SK-N-SH (cell line): Measurements from ENCODE around the gene SAT1. TPM values are rescaled to one million over a fixed set of nuclear protein-coding genes. Genes with fewer than 3 reads are reported as not detected.

ENCODE experiments used
- CTCF ChIA-PET: fragments of 300-600, 350-600 bp; formaldehyde crosslinking; extraction: SDS; loops from one replicate; lab custom pipeline; 2021; lab: Yijun Ruan, JAX
- POLR2A ChIA-PET: fragments of 350-600 bp; sonication (Branson Sonifier 250); formaldehyde crosslinking; extraction: SDS; loops from one replicate; lab custom pipeline; 2020; ENCODE audit warnings: antibody characterized with exemption, inconsistent platforms; lab: Yijun Ruan, JAX
- DNase-seq: peaks from one replicate; pipeline ENCODE4 v3.0.0; 2012
- H2AFZ ChIP-seq: fragments of 200-600 bp; sonication (generic); 2 replicates; pipeline ENCODE4 v1.8.1; 2016; ENCODE audit warnings: antibody characterized with exemption, mild to moderate bottlenecking, low read depth
- H3F3A ChIP-seq: fragments of 200-600 bp; sonication (generic); replicated peaks from 2 replicates; pipeline ENCODE3; 2016; ENCODE audit warnings: antibody characterized with exemption, mild to moderate bottlenecking; ENCODE audit not compliant: insufficient read depth
- H3K27ac ChIP-seq, 2 experiments: fragments of 200-500 bp in 1 of 2; fragments of 200-600 bp in 1 of 2; sonication (Bioruptor generic) in 1 of 2; sonication (generic), shearing (Covaris generic) in 1 of 2; 2 replicates each; pipeline versions ENCODE4 v1.5.1 to v1.6.1; 2014 to 2016; ENCODE audit warnings: low read depth in 2 of 2, inconsistent platforms in 1 of 2, low read length in 1 of 2, mild to moderate bottlenecking in 1 of 2, mixed read lengths in 1 of 2
- H3K27me3 ChIP-seq: fragments of 200-600 bp; sonication (generic), shearing (Covaris generic); 2 replicates; pipeline ENCODE4 v1.6.1; 2016; ENCODE audit warnings: mixed run types; ENCODE audit not compliant: insufficient read depth
- H3K36me3 ChIP-seq, 2 experiments: fragments of 200-500 bp in 1 of 2; fragments of 200-600 bp in 1 of 2; sonication (Bioruptor generic) in 1 of 2; sonication (generic) in 1 of 2; replicated peaks in 1 of 2; 2 replicates each; pipeline versions ENCODE3 to v1.5.1; 2014 to 2016; ENCODE audit warnings: low read length in 1 of 2, mild to moderate bottlenecking in 1 of 2; ENCODE audit not compliant: insufficient read depth in 2 of 2, control insufficient read depth in 1 of 2
- H3K4me1 ChIP-seq, 2 experiments: fragments of 200-500 bp in 1 of 2; fragments of 200-600 bp in 1 of 2; sonication (Bioruptor generic) in 1 of 2; sonication (generic), shearing (Covaris generic) in 1 of 2; 2 replicates each; pipeline versions ENCODE4 v1.5.1 to v1.6.1; 2014 to 2016; ENCODE audit warnings: low read depth in 1 of 2, low read length in 1 of 2, mixed run types in 1 of 2; ENCODE audit not compliant: insufficient read depth in 2 of 2, control insufficient read depth in 1 of 2
- H3K4me2 ChIP-seq: fragments of 200-600 bp; sonication (generic), shearing (Covaris generic); 2 replicates; pipeline ENCODE4 v1.6.1; 2017; ENCODE audit warnings: mixed run types
- H3K4me3 ChIP-seq, 2 experiments: fragments of 200-500 bp in 1 of 2; fragments of 200-600 bp in 1 of 2; sonication (Bioruptor generic) in 1 of 2; sonication (generic), shearing (Covaris generic) in 1 of 2; 2 replicates each; pipeline versions ENCODE4 v1.5.1 to v1.8.1; 2014 to 2016; ENCODE audit warnings: low read depth in 2 of 2, inconsistent platforms in 1 of 2, low read length in 1 of 2, mild to moderate bottlenecking in 1 of 2, mixed read lengths in 1 of 2, moderate library complexity in 1 of 2
- H3K79me2 ChIP-seq: fragments of 200-600 bp; sonication (generic); 2 replicates; pipeline ENCODE4 v1.8.1; 2017; ENCODE audit warnings: mild to moderate bottlenecking; ENCODE audit not compliant: insufficient read depth
- H3K9ac ChIP-seq: fragments of 200-600 bp; sonication (generic); 2 replicates; pipeline ENCODE4 v1.6.1; 2017; ENCODE audit warnings: mixed run types
- H3K9me2 ChIP-seq: fragments of 200-600 bp; sonication (generic); 2 replicates; pipeline ENCODE4 v1.6.1; 2017; ENCODE audit warnings: mixed run types
- H3K9me3 ChIP-seq: fragments of 200-600 bp; sonication (generic); 2 replicates; pipeline ENCODE4 v1.6.1; 2017; ENCODE audit warnings: mixed run types, mild to moderate bottlenecking, moderate library complexity
- H4K20me1 ChIP-seq: fragments of 200-600 bp; sonication (generic); 2 replicates; pipeline ENCODE4 v1.6.1; 2017; ENCODE audit warnings: mild to moderate bottlenecking, mixed run types; ENCODE audit not compliant: insufficient read depth
- ELF1 ChIP-seq: IDR thresholded peaks from 2 replicates; pipeline ENCODE4 v1.4.0; 2012
- EP300 ChIP-seq, 2 experiments: IDR thresholded peaks; 2 replicates each; pipeline versions ENCODE4 v1.4.0 to v1.6.1; 2012; ENCODE audit warnings: borderline replicate concordance in 1 of 2, low read depth in 1 of 2, low read length in 1 of 2
- FOSL2 ChIP-seq: IDR thresholded peaks from 2 replicates; pipeline ENCODE4 v1.4.0; 2012; ENCODE audit warnings: low read depth, mild to moderate bottlenecking, moderate library complexity, borderline replicate concordance
- IRF3 ChIP-seq: fragments of 150-350 bp; IDR thresholded peaks from 2 replicates; pipeline ENCODE4 v1.6.1; 2016; ENCODE audit warnings: mild to moderate bottlenecking, low read depth, low read length
- MAX ChIP-seq: IDR thresholded peaks from 2 replicates; pipeline ENCODE4 v1.4.0; 2012; ENCODE audit warnings: low read depth
- MEF2A ChIP-seq: IDR thresholded peaks from 2 replicates; pipeline ENCODE4 v1.4.0; 2012; ENCODE audit warnings: low read depth, borderline replicate concordance
- MXI1 ChIP-seq: IDR thresholded peaks from 2 replicates; pipeline ENCODE4 v1.6.1; 2012; ENCODE audit warnings: mild to moderate bottlenecking, low read depth, low read length, improper control_type of control experiment
- PBX3 ChIP-seq: IDR thresholded peaks from 2 replicates; pipeline ENCODE4; 2012
- POLR2AphosphoS5 ChIP-seq: IDR thresholded peaks from 2 replicates; pipeline ENCODE4 v1.6.1; 2012; ENCODE audit warnings: low read depth, low read length
- RCOR1 ChIP-seq: fragments of 150-350 bp; IDR thresholded peaks from 2 replicates; pipeline ENCODE4 v1.6.1; 2017; ENCODE audit warnings: antibody characterized with exemption, low read length
- RXRA ChIP-seq: IDR thresholded peaks from 2 replicates; pipeline ENCODE4 v1.4.0; 2012; ENCODE audit warnings: low read depth, mild to moderate bottlenecking, borderline replicate concordance
- TAF1 ChIP-seq: IDR thresholded peaks from 2 replicates; pipeline ENCODE4 v1.6.1; 2012; ENCODE audit warnings: low read depth, mild to moderate bottlenecking, low read length, moderate library complexity, borderline replicate concordance
- TCF12 ChIP-seq: IDR thresholded peaks from 2 replicates; pipeline ENCODE4 v1.4.0; 2012
- TEAD4 ChIP-seq: IDR thresholded peaks from 2 replicates; pipeline ENCODE4 v1.4.0; 2012; ENCODE audit warnings: mild to moderate bottlenecking, borderline replicate concordance; ENCODE audit not compliant: insufficient read depth
- USF1 ChIP-seq: IDR thresholded peaks from 2 replicates; pipeline ENCODE4 v1.4.0; 2012; ENCODE audit warnings: low read depth, borderline replicate concordance
- USF2 ChIP-seq: fragments of 150-350 bp; IDR thresholded peaks from 2 replicates; pipeline ENCODE4 v1.6.1; 2017; ENCODE audit warnings: antibody characterized with exemption, low read length, low read depth, borderline replicate concordance
- ZBTB33 ChIP-seq: IDR thresholded peaks from 2 replicates; pipeline ENCODE4 v1.4.0; 2012; ENCODE audit warnings: low read depth, borderline replicate concordance
- WGBS: methylation state at CpG from one replicate; pipeline ENCODE4 v1.1.6; 2017; ENCODE audit warnings: low lambda C conversion rate; 5-methylcytosine and 5-hydroxymethylcytosine counted together
- polyA plus RNA-seq, 3 experiments: library from polyadenylated mRNA; depleted of rRNA; stranded (reverse); fragments of >200 nt; gene quantifications; 2 replicates each; pipeline ENCODE4 v1.2.3, GENCODE V29; 2012

The SAT1 gene
- polyA plus RNA-seq, 1 of the 3 experiments (the other 2 are of a cell fraction) = 131 TPM

GRCh38 chrX:23811108-23811651 is 28.2 kb downstream of the SAT1 start:
- no peaks in the 10 kb centered on the region for H3K27me3 ChIP-seq
- no peak overlapping the region for H3K4me2 ChIP-seq
- CTCF ChIA-PET = no interaction called here
- no peak overlapping the region for H2AFZ ChIP-seq
- H3F3A ChIP-seq = no peaks in the 10 kb centered on the region
- H3K27ac ChIP-seq = no peak overlapping the region
- WGBS = 36% methylated on average over 10 of the region's 10 CpGs
- no peaks in the 10 kb centered on the region for H3K4me1 ChIP-seq
- no peaks in the 10 kb centered on the region for H4K20me1 ChIP-seq
- H3K9me3 ChIP-seq = no peaks in the 10 kb centered on the region
- TF ChIP-seq RCOR1 = no peak
- TF ChIP-seq ELF1 = no peak
- no peak for TF ChIP-seq POLR2AphosphoS5
- TF ChIP-seq MXI1 = no peak
- no peak for TF ChIP-seq MAX
- TF ChIP-seq FOSL2 = no peak
- TF ChIP-seq, all 33 proteins: peak for 0
- POLR2A ChIA-PET = no interaction called here
- Histone ChIP-seq H3K36me3 (no peaks in the 10 kb centered on the region), H3K4me3 (no peak overlapping the region), H3K9me2 (no peaks in the 10 kb centered on the region), H3K9ac (no peak overlapping the region), H3K79me2 (no peaks in the 10 kb centered on the region)
- DNase-seq = no peak

- POLR2A ChIA-PET = no interaction called here
- DNase-seq = no peak
- no peaks in the 10 kb centered on the region for H3K27me3 ChIP-seq
- H3K27ac ChIP-seq = no peak overlapping the region
- no peak overlapping the region for H3K4me3 ChIP-seq
- no peak overlapping the region for H3K4me2 ChIP-seq
- TF ChIP-seq PBX3 = no peak
- no peak for TF ChIP-seq USF1
- no peak for TF ChIP-seq TCF12
- no peak for TF ChIP-seq EP300 (IDR thresholded peaks at IDR 0.05; ENCODE audit: borderline replicate concordance in 1 of 2, low read depth in 1 of 2, low read length in 1 of 2)
- TF ChIP-seq MEF2A = no peak
- no peak for TF ChIP-seq IRF3
- no peak for TF ChIP-seq RXRA
- no peak for TF ChIP-seq TAF1
- no peak for TF ChIP-seq TEAD4
- no peak for TF ChIP-seq ELF1
- no peak for TF ChIP-seq USF2
- TF ChIP-seq ZBTB33 = no peak
- H2AFZ ChIP-seq = no peak overlapping the region
- no peaks in the 10 kb centered on the region for H3K4me1 ChIP-seq
- H3K9me3 ChIP-seq = no peaks in the 10 kb centered on the region
- no peak overlapping the region for H3K9ac ChIP-seq
- CTCF ChIA-PET = no interaction called here
- no peaks in the 10 kb centered on the region for H3K9me2 ChIP-seq
- no peaks in the 10 kb centered on the region for H3K79me2 ChIP-seq
- H3F3A ChIP-seq = no peaks in the 10 kb centered on the region
- 60% methylated on average over 6 of the region's 6 CpGs for WGBS
- H4K20me1 ChIP-seq = no peaks in the 10 kb centered on the region
- no peaks in the 10 kb centered on the region for H3K36me3 ChIP-seq
Observed at GRCh38 chrX:23811656-23812055, 28.7 kb downstream of the SAT1 start.
